ENCODE measurements around the gene ACSS3. TPM values are rescaled to one million over a fixed set of nuclear protein-coding genes. Genes with fewer than 3 reads are reported as not detected.

Gene ACSS3
- total RNA-seq, 4 donors from 2014 or later: 78.1 to 106 (median 83.8) TPM

- Histone ChIP-seq H3K27me3 (no peaks in the 10 kb centered on the region), H3K4me1 (no peaks in the 10 kb centered on the region), H3K36me3 (peaks cover 0 to 34% (median 0%) of the 10 kb centered on the region in 3 donors), H3K4me3 (no peak overlapping the region), H3K27ac (no peak overlapping the region), H3K9me3 (peaks cover 0 to 10% (median 0%) of the 10 kb centered on the region in 4 donors)
- 69 to 94% methylated on average over 2 of the region's 2 CpGs for WGBS, 2 donors
- no peak for DNase-seq (ENCODE audit: low spot score in 2 of 2)
- TF ChIP-seq POLR2A (IDR thresholded peaks at IDR 0.05): no peak
- no peak for TF ChIP-seq CTCF (IDR thresholded peaks at IDR 0.05)
- no peak for TF ChIP-seq EP300 (IDR thresholded peaks at IDR 0.05)
These were observed 43.1 kb downstream of the ACSS3 start for GRCh38 chr12:81120961-81121360.

- no peaks in the 10 kb centered on the region for H3K4me1 ChIP-seq
- H3K36me3 ChIP-seq: peaks cover 0 to 18% (median 0%) of the 10 kb centered on the region in 3 donors
- no peaks in the 10 kb centered on the region for H3K27me3 ChIP-seq
- peaks cover 0 to 10% (median 0%) of the 10 kb centered on the region in 4 donors for H3K9me3 ChIP-seq
- H3K27ac ChIP-seq: no peak overlapping the region
- no peak for DNase-seq (ENCODE audit: low spot score in 2 of 2)
- WGBS, 2 donors: 93 to 94% methylated on average over 3 of the region's 3 CpGs
- H3K4me3 ChIP-seq: no peak overlapping the region
- no peak for TF ChIP-seq CTCF (IDR thresholded peaks at IDR 0.05)
- no peak for TF ChIP-seq POLR2A (IDR thresholded peaks at IDR 0.05)
- TF ChIP-seq EP300 (IDR thresholded peaks at IDR 0.05): no peak
These were observed 45.7 kb downstream of the ACSS3 start for GRCh38 chr12:81123611-81124010.

- 92 to 93% methylated on average over 8 of the region's 8 CpGs for WGBS, 2 donors
- Histone ChIP-seq H3K9me3 (peaks cover 0 to 6% (median under 1%) of the 10 kb centered on the region in 4 donors), H3K4me1 (peaks cover 0 to 4% (median 0%) of the 10 kb centered on the region in 4 donors), H3K27me3 (no peaks in the 10 kb centered on the region), H3K4me3 (no peak overlapping the region), H3K36me3 (peaks cover 0 to 4% (median 0%) of the 10 kb centered on the region in 3 donors), H3K27ac (no peak overlapping the region)
- TF ChIP-seq POLR2A (IDR thresholded peaks at IDR 0.05): no peak
- TF ChIP-seq CTCF (IDR thresholded peaks at IDR 0.05): no peak
- no peak for TF ChIP-seq EP300 (IDR thresholded peaks at IDR 0.05)
- DNase-seq (ENCODE audit: low spot score in 2 of 2): no peak
These were observed 47.8 kb downstream of the ACSS3 start for GRCh38 chr12:81125691-81126090.

GRCh38 chr12:81128930-81129554 is 51.2 kb downstream of the ACSS3 start:
- H3K9me3 ChIP-seq: peaks cover 0 to 6% (median 1%) of the 10 kb centered on the region in 4 donors
- peaks cover 0 to 4% (median 0%) of the 10 kb centered on the region in 4 donors for H3K4me1 ChIP-seq
- TF ChIP-seq EP300 (IDR thresholded peaks at IDR 0.05) (no peak), POLR2A (IDR thresholded peaks at IDR 0.05) (no peak), CTCF (IDR thresholded peaks at IDR 0.05) (peak; percentile 42 to 71 (median 63))
- no peak overlapping the region for H3K27ac ChIP-seq
- no peak for DNase-seq (ENCODE audit: low spot score in 2 of 2)
- peaks cover 0 to 4% (median 0%) of the 10 kb centered on the region in 3 donors for H3K36me3 ChIP-seq
- H3K27me3 ChIP-seq: no peaks in the 10 kb centered on the region
- WGBS, 2 donors: 4 to 12% methylated on average over 2 of the region's 2 CpGs
- no peak overlapping the region for H3K4me3 ChIP-seq

GRCh38 chr12:81136519-81136918 is 58.6 kb downstream of the ACSS3 start:
- no peaks in the 10 kb centered on the region for H3K4me1 ChIP-seq
- TF ChIP-seq POLR2A (IDR thresholded peaks at IDR 0.05) (no peak), EP300 (IDR thresholded peaks at IDR 0.05) (no peak)
- H3K4me3 ChIP-seq: no peak overlapping the region
- H3K27me3 ChIP-seq: no peaks in the 10 kb centered on the region
- peaks cover 0 to 4% (median 0%) of the 10 kb centered on the region in 3 donors for H3K36me3 ChIP-seq
- DNase-seq (ENCODE audit: low spot score in 2 of 2): no peak
- H3K9me3 ChIP-seq: no peaks in the 10 kb centered on the region
- no peak overlapping the region for H3K27ac ChIP-seq
